GM21825 (cell line): ENCODE results near the gene DPYSL4.

Source experiments
- ATAC-seq: cut with Tn5 transposase; IDR thresholded peaks from one replicate; pipeline ENCODE4 v1.9.1; 2021; ENCODE audit warnings: mild to moderate bottlenecking, moderate library complexity; ENCODE audit not compliant: unreplicated experiment

DPYSL4 gene

GRCh38 chr10:132193907-132194552, 7.3 kb downstream of the DPYSL4 start:
- ATAC-seq: no peak

GRCh38 chr10:132194726-132195125, 8.0 kb downstream of the DPYSL4 start:
- ATAC-seq: no peak

- ATAC-seq: no peak
These were observed 8.8 kb downstream of the DPYSL4 start for GRCh38 chr10:132195366-132196075.

- ATAC-seq: no peak
These were observed 9.7 kb downstream of the DPYSL4 start for GRCh38 chr10:132196178-132197113.

DNA sequence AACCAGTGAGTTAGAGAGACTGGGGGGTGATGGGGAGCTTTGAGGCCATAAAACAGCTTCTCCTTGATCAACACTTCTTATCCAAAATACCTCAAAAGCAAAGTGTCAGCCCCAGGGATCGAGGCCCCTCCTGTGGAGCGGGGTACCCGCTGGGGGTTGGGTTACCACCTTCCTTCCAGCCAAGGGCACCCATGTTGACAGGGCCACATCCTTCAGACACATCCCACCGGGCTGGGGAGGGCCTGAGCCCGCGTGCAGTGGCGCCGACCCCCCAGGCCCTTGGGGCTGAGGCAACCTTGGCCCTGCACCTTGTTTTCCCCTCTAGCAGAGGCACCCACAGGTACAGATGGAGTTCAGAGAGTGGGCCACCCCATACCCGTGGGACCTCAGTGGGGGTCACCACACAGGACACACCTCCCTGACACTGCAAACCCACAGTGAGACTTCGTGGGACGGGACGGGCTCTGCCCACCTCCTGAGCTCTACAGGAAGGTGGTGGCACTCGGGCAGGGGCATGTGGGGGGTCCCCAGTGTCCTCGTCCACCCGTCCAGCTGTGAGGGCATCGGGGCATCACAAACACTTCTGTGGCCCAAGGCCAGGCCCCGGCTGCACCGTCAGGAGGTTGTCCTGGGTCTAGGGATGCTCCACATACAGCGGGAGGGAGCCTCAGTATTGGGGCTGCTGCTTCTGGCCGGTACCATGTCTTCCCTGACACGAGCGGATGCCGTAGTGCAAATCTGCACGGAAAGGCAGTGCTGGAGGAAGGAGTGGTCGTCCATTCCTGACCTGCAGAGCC, 10.7 kb downstream of the DPYSL4 start:
- ATAC-seq: no peak

- no peak for ATAC-seq
These were observed 11.3 kb downstream of the DPYSL4 start for GRCh38 chr10:132198068-132198370.

DNA sequence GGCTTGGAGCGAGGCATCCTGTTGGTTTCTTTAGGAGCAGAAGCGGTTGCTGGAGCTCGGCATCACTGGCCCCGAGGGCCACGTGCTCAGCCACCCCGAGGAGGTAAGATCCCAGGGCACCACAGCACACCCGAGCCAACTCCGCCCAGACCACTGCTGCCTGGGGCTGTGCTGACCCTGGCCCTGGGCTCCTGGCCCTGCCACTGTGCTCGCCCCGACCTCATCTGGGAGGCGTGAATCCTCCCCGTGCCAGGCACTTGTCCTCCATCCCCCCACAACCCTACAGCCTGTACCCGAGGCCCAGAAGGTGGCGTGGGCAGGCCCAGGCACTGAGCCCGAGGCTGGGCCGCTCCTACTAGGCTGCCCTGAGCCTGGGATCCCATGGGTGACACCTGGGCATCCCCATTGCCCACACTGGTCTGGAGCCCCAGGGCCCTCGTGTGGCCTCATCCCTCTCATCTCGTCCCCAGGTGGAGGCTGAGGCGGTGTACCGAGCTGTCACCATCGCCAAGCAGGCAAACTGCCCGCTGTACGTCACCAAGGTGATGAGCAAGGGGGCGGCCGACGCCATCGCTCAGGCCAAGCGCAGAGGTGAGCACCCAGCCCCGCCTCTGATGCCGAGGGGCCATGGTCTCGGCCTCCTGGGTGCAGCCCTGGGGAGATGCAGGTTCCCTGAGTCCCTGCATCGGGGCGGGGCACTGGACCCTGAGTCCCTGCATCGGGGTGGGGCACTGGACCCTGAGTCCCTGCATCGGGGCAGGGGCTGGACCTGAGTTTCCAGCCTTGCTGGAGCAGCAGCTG, 11.8 kb downstream of the DPYSL4 start:
- no peak for ATAC-seq

GRCh38 chr10:132199268-132199853, 12.6 kb downstream of the DPYSL4 start:
- ATAC-seq: no peak

DNA sequence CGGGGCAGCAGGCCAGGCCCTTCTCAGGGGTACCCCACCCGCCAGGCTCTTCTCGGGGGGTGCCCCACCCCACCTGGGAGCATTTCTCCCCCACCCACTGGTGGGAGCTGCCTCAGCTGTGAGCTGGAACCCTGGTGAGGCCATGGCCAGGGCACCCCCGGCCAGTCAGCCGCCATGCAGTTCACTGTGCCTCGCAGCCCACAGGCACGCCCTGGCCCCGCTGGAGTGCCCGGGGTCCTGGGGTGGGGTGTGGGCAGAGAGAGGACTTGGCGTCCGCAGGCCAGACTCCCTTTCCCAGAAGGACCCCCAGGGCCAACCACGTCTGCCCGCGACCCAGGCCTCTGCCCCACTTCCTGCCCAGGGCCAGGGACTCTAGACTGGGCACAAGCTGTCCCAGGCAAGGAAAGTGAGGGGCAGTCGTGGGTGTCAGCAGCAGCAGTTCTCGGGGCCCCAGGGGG, 13.1 kb downstream of the DPYSL4 start:
- no peak for ATAC-seq

- ATAC-seq: no peak
These were observed 13.8 kb downstream of the DPYSL4 start for GRCh38 chr10:132200344-132201110.

- no peak for ATAC-seq
These were observed 14.6 kb downstream of the DPYSL4 start for GRCh38 chr10:132201111-132201969.

GRCh38 chr10:132202070-132202970, 15.6 kb downstream of the DPYSL4 start:
- no peak for ATAC-seq

- no peak for ATAC-seq
These were observed 16.7 kb downstream of the DPYSL4 start for GRCh38 chr10:132203256-132204077.

GRCh38 chr10:132204078-132204780, 17.5 kb downstream of the DPYSL4 start:
- no peak for ATAC-seq

DNA sequence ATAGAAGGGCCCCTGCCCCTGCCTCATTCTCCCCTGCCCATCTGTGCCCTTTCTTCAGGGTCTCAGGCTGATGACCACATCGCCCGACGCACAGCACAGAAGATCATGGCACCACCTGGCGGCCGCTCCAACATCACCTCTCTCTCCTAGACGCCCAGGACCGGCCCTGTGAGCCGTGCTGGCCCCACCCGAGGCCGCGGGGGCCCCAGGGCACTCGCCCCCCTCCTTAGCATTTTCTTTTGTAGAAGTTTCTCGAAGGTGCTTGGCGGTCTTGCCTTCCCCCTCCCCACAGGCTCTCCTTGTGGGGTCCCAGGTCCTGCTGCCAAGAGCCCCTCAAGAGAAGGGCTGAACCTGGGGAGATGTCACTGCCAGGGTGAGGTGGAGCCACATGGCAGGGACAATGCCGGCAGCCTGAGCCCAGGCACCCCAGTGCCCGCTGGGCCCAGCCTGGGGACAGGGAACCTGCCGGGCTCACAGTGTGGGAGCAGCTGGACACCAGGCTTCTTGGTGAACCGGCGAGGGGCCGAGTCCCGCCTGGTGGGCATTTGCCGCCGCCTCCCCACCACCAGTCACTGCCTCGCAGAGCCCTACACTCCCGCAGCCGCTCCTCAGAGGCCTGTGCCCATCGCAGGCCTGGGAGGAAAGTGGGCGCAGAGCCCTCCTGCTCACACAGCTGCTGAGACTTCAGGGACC, 18.2 kb downstream of the DPYSL4 start:
- no peak for ATAC-seq
